GM19397 (cell line): ENCODE data around the gene SAT1.

Experiments used
- ATAC-seq: cut with Tn5 transposase; IDR thresholded peaks from one replicate; pipeline ENCODE4 v1.9.1; 2021; ENCODE audit warnings: mild to moderate bottlenecking, moderate library complexity; ENCODE audit not compliant: unreplicated experiment

The SAT1 gene

GRCh38 chrX:23773601-23774175 lies 9.3 kb upstream of the SAT1 start:
- ATAC-seq, result peak; percentile 73

GRCh38 chrX:23776363-23776762 lies 6.6 kb upstream of the SAT1 start:
- ATAC-seq, result no peak

DNA sequence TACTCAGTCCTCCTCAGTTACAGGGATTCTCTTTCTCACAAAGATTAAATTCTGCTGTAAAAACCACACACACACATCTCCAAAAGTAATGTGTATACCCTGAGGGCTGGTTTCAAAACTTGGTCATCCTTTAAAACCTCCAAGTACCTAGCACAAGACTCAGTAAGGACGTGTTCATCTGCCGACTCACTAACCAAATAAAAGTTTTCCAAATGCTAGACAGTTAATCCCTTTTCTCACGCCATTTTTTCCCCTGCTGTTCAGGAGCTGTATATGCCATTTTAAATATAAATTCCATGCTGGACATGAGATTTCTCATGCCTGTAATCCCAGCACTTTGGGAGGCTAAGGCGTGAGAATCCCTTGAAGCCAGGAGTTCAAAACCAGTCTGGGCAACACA lies 3.9 kb upstream of the SAT1 start:
- ATAC-seq, result no peak

DNA sequence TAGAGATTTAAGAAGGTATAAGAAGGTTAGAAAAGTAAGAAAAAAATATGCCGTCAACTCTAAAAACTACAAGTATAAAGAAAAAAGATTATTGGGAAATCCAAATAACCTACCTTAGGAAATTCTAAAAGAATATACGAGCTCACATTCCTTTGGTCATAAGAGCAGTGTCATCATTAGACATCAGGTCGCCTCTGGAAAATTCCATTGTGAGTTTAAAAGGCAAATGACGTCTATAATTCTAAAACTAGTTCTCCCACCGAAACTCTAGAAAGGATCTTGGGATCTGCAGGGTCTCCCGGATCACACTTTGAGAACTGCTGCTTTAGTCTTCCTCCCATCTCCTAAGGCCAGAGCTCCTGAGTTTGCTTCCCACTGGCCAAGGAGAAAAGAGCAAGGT lies 518 bp upstream of the SAT1 start:
- ATAC-seq, result no peak

- ATAC-seq, result no peak
Observed at GRCh38 chrX:23783589-23784469, 856 bp downstream of the SAT1 start.

- no peak for ATAC-seq
Observed at GRCh38 chrX:23784470-23785331, 1.7 kb downstream of the SAT1 start.

GRCh38 chrX:23785580-23785979 lies 2.6 kb downstream of the SAT1 start:
- ATAC-seq, result no peak

DNA sequence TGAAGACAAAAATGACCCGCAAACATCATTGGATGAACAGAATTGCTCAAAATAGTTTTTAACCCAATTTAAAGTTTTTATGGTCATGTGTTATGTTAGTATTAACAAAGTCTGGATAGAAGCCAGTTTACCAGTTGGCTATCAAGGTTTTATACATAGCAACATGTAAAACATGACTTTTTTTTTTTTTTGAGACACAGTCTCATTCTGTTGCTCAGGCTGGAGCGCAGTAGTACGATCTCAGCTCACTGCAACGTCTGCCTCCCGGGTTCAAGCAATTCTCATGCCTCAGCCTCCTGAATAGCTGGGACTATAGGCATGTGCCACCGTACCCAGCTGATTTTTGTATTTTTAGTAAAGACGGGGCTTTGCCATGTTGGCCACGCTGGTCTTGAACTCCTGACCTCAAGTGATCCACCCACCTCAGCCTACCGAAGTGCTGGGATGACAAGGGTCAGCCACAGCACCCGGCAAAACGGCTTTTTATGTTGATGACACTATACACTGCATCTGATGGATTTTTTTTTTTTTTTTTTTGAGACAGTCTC lies 3.4 kb downstream of the SAT1 start:
- ATAC-seq, result no peak

GRCh38 chrX:23787745-23788118 lies 4.8 kb downstream of the SAT1 start:
- no peak for ATAC-seq

GRCh38 chrX:23788521-23788920 lies 5.5 kb downstream of the SAT1 start:
- no peak for ATAC-seq

- ATAC-seq, result no peak
Observed at GRCh38 chrX:23788946-23789345, 6.0 kb downstream of the SAT1 start.

GRCh38 chrX:23789386-23790154 lies 6.6 kb downstream of the SAT1 start:
- ATAC-seq, result no peak

DNA sequence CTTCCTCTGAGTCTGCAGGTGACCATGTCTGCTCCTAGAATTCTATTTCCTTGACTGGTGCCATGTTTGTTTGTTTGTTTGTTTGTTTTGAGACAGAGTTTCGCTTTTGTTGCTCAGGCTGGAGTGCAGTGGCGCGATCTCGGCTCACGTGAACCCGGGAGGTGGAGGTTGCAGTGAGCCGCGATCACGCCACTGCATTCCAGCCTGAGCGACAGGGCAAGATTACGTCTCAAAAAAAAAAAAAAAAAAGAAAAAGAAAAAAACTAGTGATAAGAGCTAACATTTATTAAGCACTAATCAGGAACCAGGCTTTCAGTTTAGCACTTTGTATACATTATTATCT lies 7.2 kb downstream of the SAT1 start:
- ATAC-seq, result no peak

DNA sequence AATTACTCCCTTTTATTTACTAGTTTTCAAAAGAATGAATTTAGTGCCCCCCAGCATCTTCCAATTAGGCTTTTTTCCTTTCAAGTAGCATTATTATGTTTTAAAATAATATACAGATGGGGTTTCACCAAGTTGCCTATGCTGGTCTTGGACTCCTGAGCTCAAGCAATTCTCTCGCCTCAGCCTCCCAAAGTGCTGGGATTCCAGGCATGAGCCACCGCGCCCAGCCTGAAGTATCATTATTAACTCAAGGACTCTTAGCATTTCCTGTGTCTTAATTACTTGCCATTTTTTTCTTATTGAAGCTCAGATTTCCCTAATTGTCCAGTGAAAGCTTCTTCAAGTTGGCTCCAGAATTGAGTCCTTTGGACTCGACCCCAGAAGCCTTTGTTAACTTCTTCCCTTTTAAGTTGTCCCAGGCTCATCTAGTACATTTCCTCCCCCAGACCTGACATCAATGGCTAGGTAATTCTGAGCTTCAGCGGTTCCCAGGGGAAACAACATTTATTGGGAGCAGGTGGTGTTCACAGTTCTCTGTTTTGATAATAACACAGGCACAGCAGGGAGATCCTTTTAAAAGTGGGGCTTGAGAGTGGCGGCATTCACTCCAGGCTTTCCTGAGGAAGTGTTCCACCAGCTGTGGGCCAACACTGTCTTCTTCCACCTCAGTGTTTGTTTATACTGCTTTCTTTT lies 10.0 kb downstream of the SAT1 start:
- no peak for ATAC-seq

- no peak for ATAC-seq
Observed at GRCh38 chrX:23795221-23795620, 12.2 kb downstream of the SAT1 start.

DNA sequence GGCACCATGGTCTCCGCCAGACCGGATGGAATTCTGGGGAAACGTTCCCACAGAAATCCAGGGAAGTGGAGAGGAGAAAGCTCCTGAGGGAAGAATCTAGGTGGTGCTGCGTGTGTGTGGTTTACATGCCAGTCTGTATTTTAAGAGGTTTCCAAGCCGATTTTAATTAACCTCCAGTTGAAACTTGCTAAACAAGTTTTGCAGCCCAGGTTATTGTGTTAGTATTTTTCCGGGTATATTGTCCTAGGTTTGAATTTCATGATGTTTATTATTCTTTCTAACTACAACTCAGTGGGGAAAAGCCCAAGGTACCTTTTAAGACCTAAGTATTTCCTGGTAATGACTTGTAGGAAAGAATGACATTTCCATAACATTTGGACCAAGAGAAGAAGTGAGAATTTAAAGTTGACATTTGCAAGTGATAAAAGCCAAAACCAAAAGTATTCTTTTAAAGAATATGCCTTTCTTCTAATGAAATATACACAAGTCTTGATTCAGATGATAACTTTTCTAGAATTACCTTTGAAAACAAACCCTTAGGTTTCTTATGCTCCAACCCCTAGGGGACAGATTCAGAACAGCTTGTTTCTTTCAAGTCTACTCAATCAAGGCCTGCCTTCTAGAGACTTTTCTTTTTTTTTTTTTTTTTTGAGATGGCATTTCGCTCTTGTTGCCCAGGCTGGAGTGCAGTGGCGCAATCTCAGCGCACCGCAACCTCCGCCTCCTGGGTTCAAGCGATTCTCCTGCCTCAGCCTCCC lies 14.6 kb downstream of the SAT1 start:
- ATAC-seq, result no peak

- ATAC-seq, result no peak
Observed at GRCh38 chrX:23799469-23800065, 16.6 kb downstream of the SAT1 start.

DNA sequence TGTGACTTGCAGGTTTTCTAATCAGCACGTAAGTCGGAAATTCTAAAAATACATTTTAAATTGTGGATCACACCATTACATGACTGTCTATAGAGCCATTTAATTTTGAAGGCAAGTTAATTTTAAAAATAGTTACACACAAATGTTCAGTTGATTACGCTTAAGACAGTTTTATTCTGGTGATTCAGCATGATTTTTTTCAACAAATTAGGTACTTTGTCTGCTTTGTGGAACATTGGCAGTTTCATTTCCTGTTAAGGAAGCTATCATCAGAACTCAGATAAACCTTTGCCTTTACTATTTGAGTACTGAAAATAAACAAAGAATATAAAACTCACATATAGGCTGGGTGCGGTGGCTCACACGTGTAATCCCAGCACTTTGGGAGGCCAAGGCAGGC lies 19.5 kb downstream of the SAT1 start:
- ATAC-seq, result no peak

- no peak for ATAC-seq
Observed at GRCh38 chrX:23803931-23804381, 21.0 kb downstream of the SAT1 start.
